T-helper 2 cell treated with Interferon-gamma antibody and Interleukin-4, amounts not matched to agents 5 μg/mL and 100 μg/mL, for 36 hours (primary cell): ENCODE results near the gene TRMT2B.
A peak's percentile ranks its signal among the peaks of the same experiment; 100 is the strongest.
"Not testable (repeated sequence)": the region's sequence is repeated elsewhere in the genome, so short reads cannot be mapped to it uniquely, and the experiment has no call there.

Experiments
- DNase-seq: peaks from one replicate; pipeline ENCODE4 v3.0.0; 2021; ENCODE audit warnings: low spot score
- H3K27ac Mint-ChIP-seq: one replicate; pipeline ENCODE4 v1.8.0; 2021; ENCODE audit warnings: mild to moderate bottlenecking, mixed read lengths
- H3K27me3 Mint-ChIP-seq: one replicate; pipeline ENCODE4 v1.8.0; 2021; ENCODE audit warnings: low read depth, mixed read lengths
- H3K36me3 Mint-ChIP-seq: one replicate; pipeline ENCODE4 v1.8.0; 2021; ENCODE audit warnings: low read depth, mixed read lengths
- H3K4me1 Mint-ChIP-seq: one replicate; pipeline ENCODE4 v1.8.0; 2021; ENCODE audit warnings: low read depth, mixed read lengths
- H3K4me3 Mint-ChIP-seq: one replicate; pipeline ENCODE4 v1.8.0; 2022; ENCODE audit warnings: mild to moderate bottlenecking, moderate library complexity, mixed read lengths
- H3K9me3 Mint-ChIP-seq: one replicate; pipeline ENCODE4 v1.8.0; 2021; ENCODE audit warnings: mixed read lengths

TRMT2B gene, protein sequence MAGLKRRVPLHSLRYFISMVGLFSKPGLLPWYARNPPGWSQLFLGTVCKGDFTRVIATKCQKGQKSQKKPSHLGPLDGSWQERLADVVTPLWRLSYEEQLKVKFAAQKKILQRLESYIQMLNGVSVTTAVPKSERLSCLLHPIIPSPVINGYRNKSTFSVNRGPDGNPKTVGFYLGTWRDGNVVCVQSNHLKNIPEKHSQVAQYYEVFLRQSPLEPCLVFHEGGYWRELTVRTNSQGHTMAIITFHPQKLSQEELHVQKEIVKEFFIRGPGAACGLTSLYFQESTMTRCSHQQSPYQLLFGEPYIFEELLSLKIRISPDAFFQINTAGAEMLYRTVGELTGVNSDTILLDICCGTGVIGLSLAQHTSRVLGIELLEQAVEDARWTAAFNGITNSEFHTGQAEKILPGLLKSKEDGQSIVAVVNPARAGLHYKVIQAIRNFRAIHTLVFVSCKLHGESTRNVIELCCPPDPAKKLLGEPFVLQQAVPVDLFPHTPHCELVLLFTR

GRCh38 chrX:101051549-101052302 lies at the start of gene TRMT2B:
Gene TRMT2B (minus strand): TSS chrX:101052111. CDS start chrX:101042289, 9,822 bp downstream.
- peak within 1 kb of the TSS; percentile 90 for H3K27ac Mint-ChIP-seq

DNA sequence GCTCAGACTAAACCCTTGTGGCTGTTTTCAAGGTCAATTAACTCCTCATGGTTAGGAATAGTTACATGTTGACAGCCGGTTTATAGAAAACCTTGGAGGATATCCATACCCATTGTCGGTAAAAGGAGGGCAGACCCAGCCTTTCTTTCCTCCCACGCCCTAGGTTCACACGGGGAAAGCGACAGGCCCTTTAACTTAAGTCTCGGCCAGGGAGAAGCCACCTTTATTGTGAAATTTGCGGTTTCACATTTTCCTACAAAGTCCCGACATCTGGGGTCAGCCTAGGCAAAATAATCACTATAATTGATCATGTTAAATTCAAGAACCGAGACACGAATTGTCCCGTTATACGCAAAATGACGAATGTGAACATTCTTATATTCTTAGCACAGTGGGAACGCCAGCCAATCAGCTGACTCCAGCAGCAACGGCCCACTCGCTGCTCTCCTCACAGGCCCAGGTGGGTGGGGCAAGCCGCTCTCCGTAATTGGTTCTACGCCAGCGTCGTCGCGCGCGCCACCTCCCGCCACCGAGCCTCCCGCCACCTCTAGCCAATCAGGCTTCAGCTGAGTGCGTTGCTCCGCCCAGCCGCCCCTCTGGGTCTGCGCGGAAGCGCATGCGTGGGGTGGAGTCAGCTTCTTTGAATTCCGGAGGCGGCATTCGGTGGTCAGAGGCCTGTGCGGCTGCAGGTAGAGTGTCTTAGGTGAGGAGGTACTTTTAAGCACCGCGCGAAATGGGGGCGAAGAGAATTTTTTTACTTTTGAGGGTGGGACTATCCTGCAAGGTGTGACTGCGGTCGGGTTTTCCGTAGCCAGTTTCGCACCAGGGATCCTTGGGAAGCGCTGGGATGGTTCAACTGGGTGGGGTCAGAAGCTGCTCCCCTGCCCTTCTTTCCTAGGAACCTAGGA lies 45.9 kb upstream of the TRMT2B start, which contains the start of gene CENPI:
TSS of gene CENPI (plus strand) at position 659 of the 908 bp plus-strand sequence. CDS start 2,867 bp downstream, outside the sequence.
- Mint-ChIP-seq H3K4me1 (peaks cover 22% of the 10 kb centered on the region), H3K27me3 (no peaks in the 10 kb centered on the region), H3K36me3 (peaks cover 22% of the 10 kb centered on the region), H3K27ac (peak within 1 kb of the TSS; percentile 88), H3K4me3 (peak within 1 kb of the TSS; percentile 87), H3K9me3 (no peaks in the 10 kb centered on the region)
- DNase-seq: peak; percentile 93

More at GRCh38 chrX:101051549-101052302, at the start of gene TRMT2B:
- H3K4me1 Mint-ChIP-seq: peaks cover 20% of the 10 kb centered on the region
- peaks cover 4% of the 10 kb centered on the region for H3K9me3 Mint-ChIP-seq
- peak within 1 kb of the TSS; percentile 91 for H3K4me3 Mint-ChIP-seq
- H3K36me3 Mint-ChIP-seq: peaks cover 10% of the 10 kb centered on the region
- H3K27me3 Mint-ChIP-seq: no peaks in the 10 kb centered on the region
- DNase-seq: peak; percentile 74

DNA sequence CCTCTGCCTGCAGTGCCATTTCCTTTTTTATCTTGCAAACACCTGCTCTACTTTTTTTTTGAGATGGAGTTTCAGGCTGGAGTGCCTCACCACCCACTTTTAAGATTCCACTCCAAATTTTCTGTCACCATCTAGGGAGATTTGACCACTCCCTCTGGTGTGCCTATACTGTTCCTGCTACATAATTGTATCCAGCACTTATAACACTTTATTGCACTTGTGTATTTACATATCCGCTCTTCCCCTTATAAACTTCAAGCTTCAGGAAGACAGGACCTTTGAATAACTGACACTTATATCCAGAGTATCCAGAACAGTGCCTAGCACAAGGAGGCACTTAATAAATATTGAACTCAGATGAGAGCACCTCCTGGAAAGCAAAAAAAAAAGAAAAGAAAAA lies 39.9 kb upstream of the TRMT2B start:
- H3K9me3 Mint-ChIP-seq: no peaks in the 10 kb centered on the region
- DNase-seq: no peak
- H3K4me3 Mint-ChIP-seq: no peak overlapping the region
- H3K27me3 Mint-ChIP-seq: no peaks in the 10 kb centered on the region
- no peak overlapping the region for H3K27ac Mint-ChIP-seq
- H3K4me1 Mint-ChIP-seq: peaks cover 4% of the 10 kb centered on the region
- no peaks in the 10 kb centered on the region for H3K36me3 Mint-ChIP-seq

DNA sequence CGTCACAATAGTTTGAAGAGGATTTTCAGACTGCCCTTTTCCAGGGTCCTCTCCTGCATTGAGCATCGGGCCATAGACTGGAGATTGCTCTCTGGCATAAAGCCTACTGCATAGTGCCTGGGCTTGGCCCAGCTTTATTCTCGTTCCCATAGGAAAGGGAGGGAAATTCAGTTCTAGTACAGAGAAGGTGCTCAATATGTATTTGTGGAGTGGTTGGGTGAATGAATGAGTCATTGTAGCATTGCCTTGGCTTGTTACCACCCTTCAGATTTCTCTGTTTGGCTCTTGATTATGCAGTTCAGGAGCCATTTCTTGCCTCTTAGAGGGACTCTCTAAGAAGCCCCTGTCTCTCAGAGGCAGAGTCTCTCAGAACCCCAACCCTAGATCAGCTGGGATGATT lies 29.3 kb upstream of the TRMT2B start:
- H3K27me3 Mint-ChIP-seq: peaks cover 25% of the 10 kb centered on the region
- H3K27ac Mint-ChIP-seq: no peak overlapping the region
- no peaks in the 10 kb centered on the region for H3K4me1 Mint-ChIP-seq
- no peaks in the 10 kb centered on the region for H3K36me3 Mint-ChIP-seq
- no peaks in the 10 kb centered on the region for H3K9me3 Mint-ChIP-seq
- DNase-seq: no peak
- H3K4me3 Mint-ChIP-seq: no peak overlapping the region

DNA sequence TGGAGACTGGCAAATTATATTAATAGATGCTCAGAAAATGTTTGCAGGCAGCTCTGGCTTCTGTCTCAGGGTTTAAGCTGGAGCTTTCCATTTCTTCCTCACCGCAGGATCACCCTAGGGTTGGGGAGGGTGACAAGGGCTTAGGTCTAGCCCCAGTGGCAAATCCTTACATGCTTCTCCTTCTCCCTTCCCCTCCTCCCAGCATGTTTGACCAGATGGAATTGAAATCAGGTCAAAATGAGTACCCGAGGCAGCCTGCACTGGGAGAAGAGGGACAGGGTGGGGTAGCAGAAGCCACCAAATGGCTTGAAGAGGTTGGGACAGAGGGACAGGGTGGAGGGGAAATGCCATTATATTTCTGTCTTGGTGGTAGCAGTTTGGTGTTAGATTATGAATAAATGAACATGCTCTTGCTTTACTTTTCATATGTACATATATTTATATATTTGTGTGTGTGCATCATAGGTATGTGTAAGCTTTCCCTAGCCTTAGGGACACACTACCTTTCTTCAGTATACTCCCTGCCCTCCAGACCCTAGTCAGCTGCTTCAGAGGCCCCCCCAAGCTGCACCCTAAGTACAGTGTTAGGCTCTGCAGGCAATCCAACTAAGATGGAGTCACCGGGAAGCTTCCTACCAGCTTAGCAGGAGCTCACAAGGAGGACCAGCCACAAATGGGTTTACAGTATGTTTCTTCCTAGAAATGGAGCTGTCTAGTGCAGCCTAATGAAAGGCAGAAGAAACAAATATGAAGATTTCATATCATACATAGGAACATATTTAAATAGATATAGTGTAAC lies 28.6 kb upstream of the TRMT2B start:
- Mint-ChIP-seq H3K4me1 (no peaks in the 10 kb centered on the region), H3K27me3 (peaks cover 25% of the 10 kb centered on the region), H3K4me3 (no peak overlapping the region), H3K27ac (no peak overlapping the region), H3K9me3 (no peaks in the 10 kb centered on the region), H3K36me3 (no peaks in the 10 kb centered on the region)
- no peak for DNase-seq

- no peaks in the 10 kb centered on the region for H3K36me3 Mint-ChIP-seq
- peaks cover 25% of the 10 kb centered on the region for H3K27me3 Mint-ChIP-seq
- H3K4me1 Mint-ChIP-seq: no peaks in the 10 kb centered on the region
- DNase-seq: no peak
- H3K4me3 Mint-ChIP-seq: no peak overlapping the region
- no peak overlapping the region for H3K27ac Mint-ChIP-seq
- no peaks in the 10 kb centered on the region for H3K9me3 Mint-ChIP-seq
Observed at GRCh38 chrX:101079736-101080270, 27.9 kb upstream of the TRMT2B start.

DNA sequence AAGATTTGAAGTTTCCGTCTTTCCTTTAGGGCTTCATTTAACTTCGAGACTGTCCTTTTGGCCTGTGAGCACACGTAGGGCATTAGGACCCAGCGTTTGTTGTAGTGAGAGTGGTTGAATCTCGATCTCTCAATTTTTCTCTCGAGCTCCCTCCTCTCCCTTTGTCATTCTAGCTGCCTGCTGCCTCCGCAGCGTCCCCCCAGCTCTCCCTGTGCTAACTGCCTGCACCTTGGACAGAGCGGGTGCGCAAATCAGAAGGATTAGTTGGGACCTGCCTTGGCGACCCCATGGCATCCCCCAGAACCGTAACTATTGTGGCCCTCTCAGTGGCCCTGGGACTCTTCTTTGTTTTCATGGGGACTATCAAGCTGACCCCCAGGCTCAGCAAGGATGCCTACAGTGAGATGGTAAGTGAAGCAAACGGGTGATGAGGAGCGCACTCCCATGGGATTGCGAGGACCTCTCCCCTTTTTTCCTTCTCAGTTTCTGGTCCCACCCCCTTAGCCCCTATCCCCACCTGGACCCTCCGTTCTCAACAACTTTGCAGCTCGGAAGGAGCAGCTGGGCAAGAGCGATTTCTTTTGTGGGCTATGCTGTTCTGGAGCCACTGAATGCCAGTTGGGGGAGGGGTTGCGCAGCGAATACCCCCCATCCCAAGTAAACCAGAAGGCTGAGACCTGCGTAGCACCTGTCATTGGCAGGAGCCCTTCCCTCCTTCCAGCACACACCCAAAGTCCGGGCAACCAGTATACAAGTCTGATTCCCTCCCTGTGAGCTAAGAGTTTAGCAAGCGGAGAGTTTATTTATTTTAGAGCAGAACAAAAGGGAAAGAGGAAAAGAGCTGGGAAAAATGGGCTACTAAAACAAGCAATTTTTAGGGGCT lies 27.0 kb upstream of the TRMT2B start, which contains the start of gene TMEM35A:
TSS of gene TMEM35A (plus strand) at position 164 of the 883 bp plus-strand sequence. CDS start at position 288, 124 bp downstream.
- H3K4me1 Mint-ChIP-seq: no peaks in the 10 kb centered on the region
- peaks cover 25% of the 10 kb centered on the region for H3K27me3 Mint-ChIP-seq
- no peak within 1 kb of the TSS for H3K4me3 Mint-ChIP-seq
- no peaks in the 10 kb centered on the region for H3K36me3 Mint-ChIP-seq
- no peaks in the 10 kb centered on the region for H3K9me3 Mint-ChIP-seq
- no peak within 1 kb of the TSS for H3K27ac Mint-ChIP-seq
- DNase-seq: no peak

DNA sequence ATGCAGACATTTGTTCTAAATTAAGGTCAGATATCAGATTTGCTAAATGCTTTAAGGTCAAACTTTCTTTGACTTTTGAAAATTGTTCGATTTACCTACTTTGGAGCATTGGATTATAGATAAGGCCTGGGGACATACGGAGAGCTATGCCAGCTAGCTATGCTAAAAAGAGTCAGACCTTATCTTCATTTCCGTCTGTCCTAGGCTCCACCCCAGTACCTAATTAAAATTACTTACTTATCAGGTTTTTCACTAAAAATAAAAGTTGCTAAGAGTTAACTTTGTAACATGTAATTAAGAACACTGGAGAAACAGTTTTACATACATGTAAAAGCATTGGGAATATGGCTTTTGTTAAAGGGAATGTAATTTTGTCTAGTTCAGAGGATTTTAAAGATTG lies 19.7 kb upstream of the TRMT2B start:
- H3K4me3 Mint-ChIP-seq: no peak overlapping the region
- no peaks in the 10 kb centered on the region for H3K9me3 Mint-ChIP-seq
- DNase-seq: no peak
- no peaks in the 10 kb centered on the region for H3K36me3 Mint-ChIP-seq
- H3K27ac Mint-ChIP-seq: no peak overlapping the region
- no peaks in the 10 kb centered on the region for H3K27me3 Mint-ChIP-seq
- no peaks in the 10 kb centered on the region for H3K4me1 Mint-ChIP-seq

- H3K4me3 Mint-ChIP-seq: no peak overlapping the region
- no peaks in the 10 kb centered on the region for H3K27me3 Mint-ChIP-seq
- no peak overlapping the region for H3K27ac Mint-ChIP-seq
- H3K9me3 Mint-ChIP-seq: peaks cover 2% of the 10 kb centered on the region
- peaks cover 2% of the 10 kb centered on the region for H3K4me1 Mint-ChIP-seq
- peaks cover under 1% of the 10 kb centered on the region for H3K36me3 Mint-ChIP-seq
- DNase-seq: no peak
Observed at GRCh38 chrX:101062176-101062575, 10.3 kb upstream of the TRMT2B start.

DNA sequence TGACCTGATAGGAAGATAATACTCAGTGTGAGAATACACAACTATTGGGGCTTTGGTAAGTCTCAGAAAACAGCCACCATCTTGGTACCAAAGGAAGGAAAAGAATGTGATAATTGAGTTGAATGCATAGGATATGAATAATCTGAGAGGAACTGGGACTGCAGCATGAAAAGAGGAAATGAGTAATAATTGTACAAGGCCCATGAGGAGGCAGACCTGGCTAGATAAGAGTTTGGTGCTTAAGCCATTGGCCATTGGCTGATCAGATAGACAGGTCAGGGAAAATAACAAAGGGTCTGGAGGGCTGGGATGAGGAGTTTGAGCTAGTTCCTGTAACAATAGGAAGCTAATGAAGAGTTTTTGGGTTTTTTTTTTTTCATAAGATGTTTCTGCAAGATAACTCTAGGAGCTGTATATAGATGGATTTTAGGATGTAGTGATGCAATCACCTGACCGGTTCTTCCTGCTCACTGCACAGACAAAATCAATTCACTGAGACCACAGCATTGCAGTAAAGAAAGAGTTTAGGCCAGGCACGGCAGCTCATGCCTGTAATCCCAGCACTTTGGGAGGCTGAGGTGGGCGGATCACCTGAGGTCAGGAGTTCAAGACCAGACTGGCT lies 5.3 kb upstream of the TRMT2B start:
- Mint-ChIP-seq H3K4me1 (peaks cover 12% of the 10 kb centered on the region), H3K9me3 (peaks cover 11% of the 10 kb centered on the region), H3K27me3 (no peaks in the 10 kb centered on the region), H3K36me3 (peaks cover 3% of the 10 kb centered on the region), H3K27ac (peak overlapping the region; percentile 18), H3K4me3 (peak overlapping the region; percentile 14)
- peak; percentile 3 for DNase-seq

GRCh38 chrX:101056551-101056950 lies 4.6 kb upstream of the TRMT2B start:
- H3K4me3 Mint-ChIP-seq: not testable (repeated sequence)
- H3K27ac Mint-ChIP-seq: peak overlapping the region; percentile 18
- H3K4me1 Mint-ChIP-seq: peaks cover 14% of the 10 kb centered on the region

More at GRCh38 chrX:101056551-101056950, 4.6 kb upstream of the TRMT2B start:
- H3K9me3 Mint-ChIP-seq: peaks cover 11% of the 10 kb centered on the region
- H3K36me3 Mint-ChIP-seq, H3K27me3 Mint-ChIP-seq, DNase-seq: not testable (repeated sequence)
